ENCODE results near the gene TMTC2. TPM values are rescaled to one million over a fixed set of nuclear protein-coding genes. Genes with fewer than 3 reads are reported as not detected.

TMTC2 gene
- total RNA-seq, 4 donors from 2014 or later = 10.5 to 15.9 (median 11.5) TPM

DNA sequence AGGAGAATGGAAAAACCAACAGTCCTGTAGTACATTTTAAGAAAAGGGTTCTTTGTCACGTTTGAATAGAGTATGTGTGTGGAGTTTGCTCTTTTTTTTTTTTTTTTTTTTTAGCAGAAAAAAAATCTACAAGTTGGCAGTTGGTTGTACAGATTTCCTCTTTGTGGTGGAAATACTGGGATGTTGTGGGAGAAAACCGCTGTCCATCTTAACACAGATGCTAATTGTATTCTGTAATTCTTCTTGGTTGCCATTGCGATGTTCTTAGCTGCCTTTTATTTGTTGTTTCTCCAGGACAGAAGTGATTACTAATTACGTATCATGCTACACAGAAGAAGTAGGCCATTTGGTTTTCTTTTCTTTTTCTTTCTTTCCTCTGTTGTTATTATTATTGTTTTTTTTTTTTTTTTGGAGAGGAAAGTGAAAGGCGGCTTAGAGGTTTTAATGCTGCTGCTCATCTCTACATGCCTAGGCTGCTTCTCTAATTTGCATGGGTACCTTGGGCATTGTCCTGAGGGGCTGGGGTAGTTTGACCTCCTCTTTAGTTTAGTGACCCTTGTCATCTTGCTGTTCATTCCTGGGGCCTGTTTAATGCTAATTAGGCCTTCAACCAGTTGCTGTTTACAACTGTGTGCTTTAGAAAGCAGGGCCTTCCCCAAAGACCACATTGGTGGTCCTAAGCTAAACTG lies 94.7 kb downstream of the TMTC2 start:
- TF ChIP-seq, protein P1, sequence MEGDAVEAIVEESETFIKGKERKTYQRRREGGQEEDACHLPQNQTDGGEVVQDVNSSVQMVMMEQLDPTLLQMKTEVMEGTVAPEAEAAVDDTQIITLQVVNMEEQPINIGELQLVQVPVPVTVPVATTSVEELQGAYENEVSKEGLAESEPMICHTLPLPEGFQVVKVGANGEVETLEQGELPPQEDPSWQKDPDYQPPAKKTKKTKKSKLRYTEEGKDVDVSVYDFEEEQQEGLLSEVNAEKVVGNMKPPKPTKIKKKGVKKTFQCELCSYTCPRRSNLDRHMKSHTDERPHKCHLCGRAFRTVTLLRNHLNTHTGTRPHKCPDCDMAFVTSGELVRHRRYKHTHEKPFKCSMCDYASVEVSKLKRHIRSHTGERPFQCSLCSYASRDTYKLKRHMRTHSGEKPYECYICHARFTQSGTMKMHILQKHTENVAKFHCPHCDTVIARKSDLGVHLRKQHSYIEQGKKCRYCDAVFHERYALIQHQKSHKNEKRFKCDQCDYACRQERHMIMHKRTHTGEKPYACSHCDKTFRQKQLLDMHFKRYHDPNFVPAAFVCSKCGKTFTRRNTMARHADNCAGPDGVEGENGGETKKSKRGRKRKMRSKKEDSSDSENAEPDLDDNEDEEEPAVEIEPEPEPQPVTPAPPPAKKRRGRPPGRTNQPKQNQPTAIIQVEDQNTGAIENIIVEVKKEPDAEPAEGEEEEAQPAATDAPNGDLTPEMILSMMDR (IDR thresholded peaks at IDR 0.05) = no peak
- ATAC-seq (ENCODE audit: low FRiP score) = no peak
- no peak for DNase-seq (ENCODE audit: low spot score)

DNA sequence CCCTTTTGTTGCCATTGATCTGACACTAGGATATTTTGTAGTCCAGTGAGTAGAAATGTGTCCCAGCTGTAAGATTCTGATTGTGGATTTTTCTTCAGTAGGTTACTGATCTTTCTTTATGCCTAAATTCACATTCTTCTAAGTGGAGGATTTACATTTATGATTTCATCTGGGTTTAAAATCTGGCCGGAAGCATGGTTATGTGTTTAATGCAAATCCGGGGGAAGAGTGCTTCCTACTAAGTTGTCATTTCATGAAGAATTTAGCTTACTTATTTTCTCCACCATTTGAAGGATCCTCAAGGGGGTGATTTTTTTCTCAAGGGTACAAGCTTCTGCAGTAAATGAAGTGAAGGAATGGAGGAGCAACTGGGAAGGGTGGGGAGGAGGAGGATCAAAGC lies 96.7 kb downstream of the TMTC2 start:
- ATAC-seq (ENCODE audit: low FRiP score) (no peak), DNase-seq (ENCODE audit: low spot score) (no peak)
- TF ChIP-seq, protein P1 (IDR thresholded peaks at IDR 0.05) = no peak

DNA sequence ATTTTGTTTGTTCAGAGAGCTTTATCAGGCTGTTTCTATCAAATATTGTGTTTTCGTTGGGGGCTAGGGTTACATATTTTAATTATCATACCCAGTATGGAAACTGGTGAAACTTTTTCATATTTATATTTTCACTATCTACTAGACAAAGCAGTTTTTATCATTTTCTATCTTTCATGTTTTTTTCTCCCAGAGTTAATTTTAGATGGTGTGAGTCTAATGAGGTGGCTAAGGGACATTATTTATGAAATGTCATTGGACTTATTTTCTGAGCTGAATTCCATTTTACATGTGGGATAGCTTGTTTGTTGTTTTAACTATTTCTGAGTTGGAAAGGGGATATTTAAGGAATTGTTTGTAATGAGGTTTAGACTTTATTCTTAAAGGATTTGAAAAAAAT lies 100.3 kb downstream of the TMTC2 start:
- TF ChIP-seq, protein P1 (IDR thresholded peaks at IDR 0.05) = no peak
- no peak for DNase-seq (ENCODE audit: low spot score)
- ATAC-seq (ENCODE audit: low FRiP score) = no peak

DNA sequence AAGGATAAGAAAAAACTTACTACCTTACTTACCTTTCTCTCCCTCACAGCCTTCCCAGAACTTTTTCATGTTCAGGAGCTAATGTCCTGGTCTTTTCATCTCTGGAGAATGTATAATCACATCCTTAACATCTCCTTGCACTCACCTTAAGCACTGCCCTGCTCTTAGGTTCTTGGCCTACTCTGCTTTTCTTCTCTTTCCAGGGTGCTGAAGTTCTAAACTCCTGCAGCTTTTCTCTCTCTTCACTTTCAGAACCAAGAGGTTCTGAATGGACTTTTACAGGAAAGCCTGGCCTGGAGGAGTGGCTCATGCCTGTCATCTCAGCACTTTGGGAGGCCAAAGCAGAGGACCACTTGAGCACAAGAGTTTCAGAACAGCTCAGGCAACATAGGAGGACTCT lies 101.9 kb downstream of the TMTC2 start:
- TF ChIP-seq, protein P1 (IDR thresholded peaks at IDR 0.05) = no peak
- ATAC-seq (ENCODE audit: low FRiP score) (no peak), DNase-seq (ENCODE audit: low spot score) (no peak)

DNA sequence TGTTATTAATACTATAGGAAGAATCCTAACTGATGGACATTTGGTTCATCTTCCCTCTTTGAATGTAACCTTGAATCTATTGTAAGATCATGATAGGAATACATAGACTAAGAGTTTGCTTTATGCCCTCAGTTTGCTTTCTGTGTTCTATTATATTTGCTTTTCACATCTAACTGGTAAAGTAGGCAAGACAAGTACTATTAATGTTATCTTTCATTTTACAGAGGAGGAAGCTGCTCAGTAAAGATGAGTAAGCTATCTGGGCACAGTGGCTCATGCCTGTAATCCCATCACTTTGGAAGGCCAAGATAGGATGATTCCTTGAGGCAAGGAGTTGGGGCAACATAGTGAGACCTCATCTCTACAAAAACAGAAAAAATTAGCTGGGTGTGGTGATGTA lies 103.0 kb downstream of the TMTC2 start:
- TF ChIP-seq, protein P1 (IDR thresholded peaks at IDR 0.05) = no peak
- DNase-seq (ENCODE audit: low spot score) = no peak
- no peak for ATAC-seq (ENCODE audit: low FRiP score)

DNA sequence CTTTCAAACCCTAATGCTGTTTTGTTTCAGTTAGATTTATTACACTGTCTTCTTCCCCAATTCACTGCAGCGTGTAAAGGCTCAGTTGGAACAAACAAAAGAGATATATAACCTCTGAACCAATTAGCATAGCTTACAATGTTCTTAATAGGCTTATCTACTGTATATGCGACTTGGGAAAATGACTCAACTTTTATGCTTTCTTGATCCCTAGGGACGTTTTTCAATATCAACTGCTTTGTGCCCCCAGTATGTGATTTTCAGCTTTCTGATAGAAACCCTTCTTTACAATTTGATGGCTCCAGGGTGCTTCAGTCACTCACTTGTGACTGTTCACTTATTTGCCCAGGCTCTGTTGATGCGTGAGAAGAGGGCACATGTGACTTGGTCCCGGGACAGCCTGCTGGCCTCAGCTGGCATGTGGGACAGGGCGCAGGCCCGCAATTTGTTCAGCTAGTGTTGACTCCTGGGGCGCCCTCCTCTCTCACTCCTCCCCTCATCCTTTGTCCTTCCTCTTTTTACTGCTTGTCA lies 107.1 kb downstream of the TMTC2 start:
- ATAC-seq (ENCODE audit: low FRiP score) (no peak), DNase-seq (ENCODE audit: low spot score) (no peak)
- TF ChIP-seq, protein P1 (IDR thresholded peaks at IDR 0.05) = no peak

DNA sequence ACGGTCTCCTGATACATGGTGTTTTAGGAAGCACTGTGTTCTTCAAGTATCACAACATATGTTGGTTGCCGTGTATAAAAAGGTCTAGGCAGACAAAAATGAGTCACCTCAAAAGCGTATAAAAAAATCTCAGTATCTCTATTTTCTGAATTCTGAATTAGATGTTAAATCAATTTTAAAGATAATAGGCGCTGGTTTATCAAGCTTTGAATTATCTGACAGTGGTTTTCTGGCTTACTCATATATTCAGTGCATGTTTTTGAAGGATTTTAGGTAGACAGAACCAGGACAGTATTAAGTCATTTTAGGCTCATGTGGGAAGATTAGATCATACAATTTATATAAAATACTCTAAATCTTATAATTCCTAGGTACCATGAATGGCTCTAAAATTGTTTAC lies 110.8 kb downstream of the TMTC2 start:
- DNase-seq (ENCODE audit: low spot score) (no peak), ATAC-seq (ENCODE audit: low FRiP score) (no peak)
- TF ChIP-seq, protein P1 (IDR thresholded peaks at IDR 0.05) = no peak
